BE2C (cell line): ENCODE data around the gene PAX7.

Experiments
- DNase-seq: peaks from one replicate; pipeline ENCODE4 v3.0.0-alpha.2; 2020
- H3K27me3 ChIP-seq: fragments of 250-450 bp; sonication (Bioruptor Pico); 2 replicates; pipeline ENCODE4 v1.5.1; 2020; ENCODE audit warnings: mild to moderate bottlenecking
- H3K36me3 ChIP-seq: fragments of 250-450 bp; sonication (Bioruptor Pico); 2 replicates; pipeline ENCODE4 v1.5.1; 2020; ENCODE audit warnings: mild to moderate bottlenecking
- H3K4me1 ChIP-seq: fragments of 250-450 bp; sonication (Bioruptor Pico); 2 replicates; pipeline ENCODE4 v1.5.1; 2020
- H3K4me3 ChIP-seq: 2 replicates; pipeline ENCODE4 v1.5.1; 2011; ENCODE audit warnings: low read depth, low read length
- H3K9me3 ChIP-seq: fragments of 250-450 bp; sonication (Bioruptor Pico); 2 replicates; pipeline ENCODE4 v1.5.1; 2020
- CTCF ChIP-seq: IDR thresholded peaks from 2 replicates; pipeline ENCODE4 v1.5.1; 2012; ENCODE audit warnings: mild to moderate bottlenecking, low read depth, low read length

PAX7 gene

GRCh38 chr1:18618546-18619466 is 11.8 kb upstream of the PAX7 start:
- no peak for DNase-seq
- no peak overlapping the region for H3K4me3 ChIP-seq
- H3K36me3 ChIP-seq: no peaks in the 10 kb centered on the region
- no peaks in the 10 kb centered on the region for H3K9me3 ChIP-seq
- TF ChIP-seq CTCF: no peak
- H3K27me3 ChIP-seq: no peaks in the 10 kb centered on the region
- no peaks in the 10 kb centered on the region for H3K4me1 ChIP-seq

- Histone ChIP-seq H3K27me3 (no peaks in the 10 kb centered on the region), H3K4me3 (no peak overlapping the region), H3K36me3 (no peaks in the 10 kb centered on the region), H3K9me3 (no peaks in the 10 kb centered on the region), H3K4me1 (no peaks in the 10 kb centered on the region)
- no peak for DNase-seq
- no peak for TF ChIP-seq CTCF
These were observed 11.2 kb upstream of the PAX7 start for GRCh38 chr1:18619467-18619835.

GRCh38 chr1:18628511-18628910 is 2.1 kb upstream of the PAX7 start:
- H3K36me3 ChIP-seq: no peaks in the 10 kb centered on the region
- no peaks in the 10 kb centered on the region for H3K9me3 ChIP-seq
- H3K27me3 ChIP-seq: peaks cover 54% of the 10 kb centered on the region
- no peak overlapping the region for H3K4me3 ChIP-seq
- TF ChIP-seq CTCF: no peak
- no peaks in the 10 kb centered on the region for H3K4me1 ChIP-seq
- DNase-seq: no peak

GRCh38 chr1:18629659-18630510 is 761 bp upstream of the PAX7 start:
- no peak for TF ChIP-seq CTCF
- no peaks in the 10 kb centered on the region for H3K36me3 ChIP-seq
- peaks cover 68% of the 10 kb centered on the region for H3K27me3 ChIP-seq
- H3K4me3 ChIP-seq: no peak overlapping the region
- H3K4me1 ChIP-seq: no peaks in the 10 kb centered on the region
- H3K9me3 ChIP-seq: no peaks in the 10 kb centered on the region
- DNase-seq: no peak

- Histone ChIP-seq H3K36me3 (no peaks in the 10 kb centered on the region), H3K4me1 (no peaks in the 10 kb centered on the region), H3K9me3 (no peaks in the 10 kb centered on the region), H3K4me3 (no peak overlapping the region), H3K27me3 (peaks cover 76% of the 10 kb centered on the region)
- no peak for DNase-seq
- no peak for TF ChIP-seq CTCF
These were observed 1.0 kb downstream of the PAX7 start for GRCh38 chr1:18631496-18632217.
